ENCODE measurements around the gene RASSF5. TPM values are rescaled to one million over a fixed set of nuclear protein-coding genes. Genes with fewer than 3 reads are reported as not detected.

The RASSF5 gene
- total and polyA plus RNA-seq, 2 donors (not counting 1 experiment from before 2014, with no cell fraction given): 69.7 to 146 TPM

DNA sequence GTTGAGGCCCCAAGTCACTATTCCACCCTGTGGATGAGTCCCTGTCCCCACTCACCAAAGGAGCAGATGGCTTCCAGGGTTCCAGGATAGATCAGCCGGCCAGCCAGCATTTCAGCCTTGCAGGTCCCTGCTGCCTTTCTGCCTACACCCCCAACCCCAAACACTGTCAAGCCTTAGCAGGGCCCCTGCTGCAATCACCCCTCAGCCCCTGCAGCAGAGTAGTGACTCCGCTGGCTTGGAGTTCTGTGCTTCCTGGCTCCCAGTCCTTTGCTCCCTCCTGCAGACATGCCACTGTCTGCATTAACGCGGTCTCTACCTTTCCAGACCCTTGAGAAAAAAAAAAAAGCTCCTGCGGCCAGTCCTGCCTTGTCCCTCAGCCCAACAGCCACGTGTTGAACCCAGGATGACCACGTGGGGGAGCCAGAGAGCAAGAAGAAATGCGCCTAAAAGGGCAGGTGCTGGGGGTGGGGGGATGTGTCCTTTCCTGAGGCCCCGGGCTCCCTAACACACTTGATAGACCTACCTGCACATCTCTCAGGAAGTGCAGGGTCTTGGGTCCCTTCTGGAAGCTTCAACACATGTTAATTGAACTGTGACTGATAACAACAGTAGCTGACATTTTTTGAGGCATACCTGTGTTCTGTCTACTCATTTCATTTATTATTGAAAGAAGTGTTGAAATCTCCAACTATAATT lies 37.4 kb downstream of the RASSF5 start:
- TF ChIP-seq, protein P1, sequence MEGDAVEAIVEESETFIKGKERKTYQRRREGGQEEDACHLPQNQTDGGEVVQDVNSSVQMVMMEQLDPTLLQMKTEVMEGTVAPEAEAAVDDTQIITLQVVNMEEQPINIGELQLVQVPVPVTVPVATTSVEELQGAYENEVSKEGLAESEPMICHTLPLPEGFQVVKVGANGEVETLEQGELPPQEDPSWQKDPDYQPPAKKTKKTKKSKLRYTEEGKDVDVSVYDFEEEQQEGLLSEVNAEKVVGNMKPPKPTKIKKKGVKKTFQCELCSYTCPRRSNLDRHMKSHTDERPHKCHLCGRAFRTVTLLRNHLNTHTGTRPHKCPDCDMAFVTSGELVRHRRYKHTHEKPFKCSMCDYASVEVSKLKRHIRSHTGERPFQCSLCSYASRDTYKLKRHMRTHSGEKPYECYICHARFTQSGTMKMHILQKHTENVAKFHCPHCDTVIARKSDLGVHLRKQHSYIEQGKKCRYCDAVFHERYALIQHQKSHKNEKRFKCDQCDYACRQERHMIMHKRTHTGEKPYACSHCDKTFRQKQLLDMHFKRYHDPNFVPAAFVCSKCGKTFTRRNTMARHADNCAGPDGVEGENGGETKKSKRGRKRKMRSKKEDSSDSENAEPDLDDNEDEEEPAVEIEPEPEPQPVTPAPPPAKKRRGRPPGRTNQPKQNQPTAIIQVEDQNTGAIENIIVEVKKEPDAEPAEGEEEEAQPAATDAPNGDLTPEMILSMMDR (IDR thresholded peaks at IDR 0.05): peak; percentile 92
- no peak for TF ChIP-seq EZH2 (IDR thresholded peaks at IDR 0.05; ENCODE audit: borderline replicate concordance, insufficient read depth, low read depth, low read length, poor library complexity, severe bottlenecking)
- 26% methylated on average over 5 of the region's 9 CpGs for WGBS (ENCODE audit: insufficient coverage)
- Mint-ChIP-seq H3K27ac (no peak overlapping the region), H3K9me3 (ENCODE audit: insufficient read depth) (no peaks in the 10 kb centered on the region), H3K27me3 (no peaks in the 10 kb centered on the region), H3K4me3 (no peak overlapping the region), H3K4me1 (peaks cover 7% of the 10 kb centered on the region)
- Histone ChIP-seq H3K36me3 (replicated peaks in 1 of 2; ENCODE audit: control extremely low read depth in 1 of 2, control insufficient read depth in 1 of 2, extremely low read depth in 1 of 2, insufficient read depth in 2 of 2, low read length in 1 of 2) (no peaks in the 10 kb centered on the region), H3K79me2 (ENCODE audit: control insufficient read depth, insufficient read depth, low read length) (peaks cover 7% of the 10 kb centered on the region), H3K9ac (ENCODE audit: low read length) (no peak overlapping the region), H3K9me3 (ENCODE audit: control extremely low read depth in 1 of 3, control insufficient read depth in 2 of 3, insufficient read depth in 1 of 3, low read length in 2 of 3) (no peaks in the 10 kb centered on the region), H3K27ac (ENCODE audit: low read length in 2 of 2) (no peak overlapping the region), H3K4me1 (ENCODE audit: control insufficient read depth in 2 of 2, insufficient read depth in 2 of 2, low read length in 2 of 2) (peaks cover 0 to 6% of the 10 kb centered on the region in 2 donors), H2AFZ (ENCODE audit: insufficient read depth, low read depth, low read length, poor library complexity, severe bottlenecking) (peak overlapping the region; percentile 14), H4K20me1 (ENCODE audit: control insufficient read depth, insufficient read depth, low read length, poor library complexity, severe bottlenecking) (no peaks in the 10 kb centered on the region), H3K27me3 (replicated peaks in 1 of 4; ENCODE audit: control extremely low read depth in 1 of 4, control insufficient read depth in 3 of 4, insufficient read depth in 4 of 4, low read length in 3 of 4) (no peaks in the 10 kb centered on the region), H3K4me3 (ENCODE audit: control extremely low read depth in 1 of 5, extremely low read depth in 1 of 5, insufficient read depth in 1 of 5, low read depth in 2 of 5, low read length in 4 of 5) (no peak overlapping the region), H3K4me2 (replicated peaks; ENCODE audit: low read depth, low read length, poor library complexity, severe bottlenecking) (peak overlapping the region; percentile 21)
- ChIA-PET POLR2A (interaction anchor here (0.6 to 2.1 kb wide), 5 partner anchors 13 to 468 kb away, joined by 3 to 18 read pairs (median 5); no protein-coding TSS in a partner anchor), CTCF (interaction anchor here (0.6 to 29.7 kb wide), 42 partner anchors 9 to 1259 kb away, joined by 3 to 1018 read pairs (median 6); partner anchors contain the start of genes DYRK3, EIF2D, IKBKE and RASSF5)
- ATAC-seq (ENCODE audit: low read depth): peak; percentile 95
- DNase-seq: peak; percentile 84
- intact Hi-C loops (cut with micrococcal nuclease): loop anchor here (1.0 to 2.0 kb wide), 3 partner anchors 11 to 54 kb away; no protein-coding TSS in a partner anchor

DNA sequence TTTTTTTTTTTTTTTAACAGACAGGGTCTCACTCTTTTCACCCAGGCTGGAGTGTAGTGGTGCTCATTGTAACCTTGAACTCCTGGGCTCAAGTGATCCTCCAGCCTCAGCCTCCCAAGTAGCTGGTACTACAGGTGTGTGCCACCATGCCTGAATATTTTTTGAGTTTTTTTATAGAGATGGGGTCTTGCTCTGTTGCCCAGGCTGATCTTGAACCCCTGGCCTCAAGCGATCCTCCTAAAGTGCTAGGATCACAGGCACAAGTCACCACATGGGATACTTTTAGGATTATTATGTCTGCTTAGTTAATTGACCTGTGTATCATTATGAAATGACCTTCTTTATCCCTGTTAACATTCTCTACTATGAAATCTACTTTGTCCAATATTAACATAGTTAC lies 38.0 kb downstream of the RASSF5 start:
- H2AFZ ChIP-seq (ENCODE audit: insufficient read depth, low read depth, low read length, poor library complexity, severe bottlenecking): no peak overlapping the region
- no peaks in the 10 kb centered on the region for H3K9me3 ChIP-seq (ENCODE audit: control extremely low read depth in 1 of 3, control insufficient read depth in 2 of 3, insufficient read depth in 1 of 3, low read length in 2 of 3)
- peaks cover 7% of the 10 kb centered on the region for H3K79me2 ChIP-seq (ENCODE audit: control insufficient read depth, insufficient read depth, low read length)
- no peak overlapping the region for H3K4me3 Mint-ChIP-seq
- POLR2A ChIA-PET: interaction anchor here (0.6 to 2.1 kb wide), 7 partner anchors 11 to 468 kb away, joined by 3 to 18 read pairs (median 3); no protein-coding TSS in a partner anchor
- ATAC-seq (ENCODE audit: low read depth): peak; percentile 22
- intact Hi-C loops (cut with micrococcal nuclease): loop anchor here (1.0 to 2.0 kb wide), 3 partner anchors 10 to 55 kb away; no protein-coding TSS in a partner anchor
- no peak overlapping the region for H3K9ac ChIP-seq (ENCODE audit: low read length)
- WGBS (ENCODE audit: insufficient coverage): no CpG with 5 or more reads among the region's 1 CpG
- H3K27ac ChIP-seq (ENCODE audit: low read length in 2 of 2): no peak overlapping the region
- no peaks in the 10 kb centered on the region for H3K27me3 Mint-ChIP-seq
- no peak overlapping the region for H3K4me3 ChIP-seq (ENCODE audit: control extremely low read depth in 1 of 5, extremely low read depth in 1 of 5, insufficient read depth in 1 of 5, low read depth in 2 of 5, low read length in 4 of 5)
- H3K9me3 Mint-ChIP-seq (ENCODE audit: insufficient read depth): no peaks in the 10 kb centered on the region
- H3K4me1 Mint-ChIP-seq: peaks cover 7% of the 10 kb centered on the region
- H3K27ac Mint-ChIP-seq: no peak overlapping the region
- H3K36me3 ChIP-seq (replicated peaks in 1 of 2; ENCODE audit: control extremely low read depth in 1 of 2, control insufficient read depth in 1 of 2, extremely low read depth in 1 of 2, insufficient read depth in 2 of 2, low read length in 1 of 2): no peaks in the 10 kb centered on the region
- DNase-seq: no peak
- H3K4me1 ChIP-seq (ENCODE audit: control insufficient read depth in 2 of 2, insufficient read depth in 2 of 2, low read length in 2 of 2): peaks cover 0 to 6% of the 10 kb centered on the region in 2 donors
- CTCF ChIA-PET: interaction anchor here (0.6 to 29.7 kb wide), 44 partner anchors 10 to 1260 kb away, joined by 3 to 1018 read pairs (median 6); partner anchors contain the start of genes DYRK3, EIF2D, IKBKE and RASSF5
- no peaks in the 10 kb centered on the region for H3K27me3 ChIP-seq (replicated peaks in 1 of 4; ENCODE audit: control extremely low read depth in 1 of 4, control insufficient read depth in 3 of 4, insufficient read depth in 4 of 4, low read length in 3 of 4)
- no peak overlapping the region for H3K4me2 ChIP-seq (replicated peaks; ENCODE audit: low read depth, low read length, poor library complexity, severe bottlenecking)
- TF ChIP-seq EZH2 (IDR thresholded peaks at IDR 0.05; ENCODE audit: borderline replicate concordance, insufficient read depth, low read depth, low read length, poor library complexity, severe bottlenecking): no peak
- TF ChIP-seq, protein P1 (IDR thresholded peaks at IDR 0.05): no peak
- no peaks in the 10 kb centered on the region for H4K20me1 ChIP-seq (ENCODE audit: control insufficient read depth, insufficient read depth, low read length, poor library complexity, severe bottlenecking)

All from B cell (primary cell).